NCI-H1930 (cell line): ENCODE data around the gene TEAD3.
"Not testable (repeated sequence)": the region's sequence is repeated elsewhere in the genome, so short reads cannot be mapped to it uniquely, and the experiment has no call there.

ENCODE experiments used
- DNase-seq, 2 experiments: peaks; one replicate each; lab custom pipeline; 2025; lab: John Stamatoyannopoulos, UW

TEAD3 gene

DNA sequence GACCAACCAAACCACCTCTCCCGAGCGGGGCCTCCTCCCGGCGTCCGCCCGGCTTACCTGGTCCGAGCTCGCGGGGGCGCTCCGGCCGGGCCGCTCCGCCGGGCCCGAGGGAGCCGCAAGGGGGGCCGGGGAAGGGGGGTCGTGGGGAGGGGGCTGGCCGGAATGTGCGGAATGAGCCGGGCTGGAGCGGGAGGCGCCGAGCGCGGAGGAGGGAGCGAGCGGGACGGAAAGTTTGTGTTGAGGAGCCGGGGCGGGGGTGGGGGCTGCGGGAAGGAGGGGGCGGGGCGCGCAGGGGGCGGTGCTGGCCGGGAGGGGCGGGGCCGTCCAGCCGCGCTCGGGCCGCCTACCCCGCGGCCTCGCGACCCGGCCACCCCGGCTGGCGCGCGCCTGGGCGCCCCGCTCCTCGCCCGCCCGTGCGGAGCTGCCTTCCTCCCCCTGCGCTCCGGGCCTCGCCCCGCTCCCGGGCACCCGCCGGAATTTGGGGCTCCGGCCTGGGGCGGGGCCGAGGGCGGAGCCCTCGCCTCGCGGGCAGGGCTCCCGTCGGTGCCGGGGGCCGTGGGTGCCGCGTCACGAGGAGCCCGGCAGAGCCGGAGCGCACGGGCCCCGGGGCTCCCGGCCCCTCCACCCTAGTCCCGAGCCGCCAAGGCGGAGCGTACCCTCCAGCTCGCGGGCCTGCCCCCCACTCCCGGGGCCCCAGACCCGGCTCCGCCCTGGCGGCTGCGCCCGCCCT, at the start of gene TEAD3:
Gene TEAD3 (minus strand): TSS at position 239 of the 730 bp plus-strand sequence.
- DNase-seq: peak in 1 of 2 experiments; percentile 23

DNA sequence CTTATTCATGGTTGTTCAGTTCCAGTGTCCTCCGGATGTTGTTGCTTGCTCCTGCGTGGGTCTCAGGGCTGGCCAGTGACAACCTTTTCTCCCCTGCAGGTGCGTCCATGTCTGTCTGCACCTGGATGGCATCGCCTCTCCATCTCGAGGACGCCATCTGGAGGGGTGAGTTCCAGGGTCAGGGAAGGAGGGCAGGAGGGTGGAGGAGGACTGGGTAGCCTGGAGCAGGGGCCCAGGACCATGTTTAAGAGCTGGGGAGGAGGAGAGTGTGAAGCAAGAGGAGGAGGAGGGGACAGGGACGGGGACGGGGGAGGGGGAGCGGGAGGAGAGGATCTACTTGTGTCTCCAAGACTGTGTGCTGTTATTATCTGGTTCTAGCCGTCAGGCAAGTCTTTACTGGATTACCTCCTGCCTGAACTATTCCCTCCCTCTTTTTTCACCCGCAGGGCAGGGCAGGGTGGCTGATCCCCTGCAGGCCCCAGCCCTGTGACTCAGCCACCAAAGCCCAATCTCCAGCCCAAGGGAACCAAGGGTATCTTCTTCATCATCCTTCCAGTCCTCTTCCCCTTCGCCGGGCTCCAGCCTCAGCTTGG, 48.0 kb upstream of the TEAD3 start:
- no peak for DNase-seq

GRCh38 chr6:35543459-35544193, 46.7 kb upstream of the TEAD3 start:
- no peak for DNase-seq

GRCh38 chr6:35541836-35542235, 45.0 kb upstream of the TEAD3 start:
- no peak for DNase-seq

- no peak for DNase-seq
Observed at GRCh38 chr6:35539223-35539622, 42.3 kb upstream of the TEAD3 start.

- DNase-seq: not testable (repeated sequence)
Observed at GRCh38 chr6:35535847-35536246, 39.0 kb upstream of the TEAD3 start.

- DNase-seq: no peak
Observed at GRCh38 chr6:35534407-35535170, 37.7 kb upstream of the TEAD3 start.

- DNase-seq: no peak
Observed at GRCh38 chr6:35533981-35534380, 37.1 kb upstream of the TEAD3 start.

GRCh38 chr6:35532126-35532525, 35.2 kb upstream of the TEAD3 start:
- DNase-seq: no peak

GRCh38 chr6:35524380-35525020, 27.6 kb upstream of the TEAD3 start:
- no peak for DNase-seq

GRCh38 chr6:35522660-35523658, 26.1 kb upstream of the TEAD3 start:
- DNase-seq: peak; percentile 28 to 54

DNA sequence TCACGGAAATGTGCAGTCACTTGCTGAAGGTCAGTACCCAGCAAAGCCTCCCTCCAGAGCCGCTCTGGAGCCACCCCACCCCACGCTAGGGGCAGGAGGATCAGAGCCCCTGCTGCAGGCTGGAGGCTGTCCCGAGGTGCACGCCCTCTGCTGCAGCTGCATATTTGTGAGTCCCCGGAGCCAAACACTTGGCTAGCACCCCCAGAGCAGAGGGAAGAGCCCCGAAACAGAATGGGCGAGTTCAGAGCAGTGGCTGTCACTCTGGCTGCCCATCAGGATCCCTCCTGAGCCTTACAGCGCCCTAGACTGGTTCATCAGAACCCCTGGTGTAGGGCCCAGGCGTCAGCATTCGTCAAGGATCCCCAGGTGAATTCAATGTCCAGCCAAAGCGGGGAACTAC, 25.3 kb upstream of the TEAD3 start:
- no peak for DNase-seq

GRCh38 chr6:35521235-35521634, 24.4 kb upstream of the TEAD3 start:
- no peak for DNase-seq

DNA sequence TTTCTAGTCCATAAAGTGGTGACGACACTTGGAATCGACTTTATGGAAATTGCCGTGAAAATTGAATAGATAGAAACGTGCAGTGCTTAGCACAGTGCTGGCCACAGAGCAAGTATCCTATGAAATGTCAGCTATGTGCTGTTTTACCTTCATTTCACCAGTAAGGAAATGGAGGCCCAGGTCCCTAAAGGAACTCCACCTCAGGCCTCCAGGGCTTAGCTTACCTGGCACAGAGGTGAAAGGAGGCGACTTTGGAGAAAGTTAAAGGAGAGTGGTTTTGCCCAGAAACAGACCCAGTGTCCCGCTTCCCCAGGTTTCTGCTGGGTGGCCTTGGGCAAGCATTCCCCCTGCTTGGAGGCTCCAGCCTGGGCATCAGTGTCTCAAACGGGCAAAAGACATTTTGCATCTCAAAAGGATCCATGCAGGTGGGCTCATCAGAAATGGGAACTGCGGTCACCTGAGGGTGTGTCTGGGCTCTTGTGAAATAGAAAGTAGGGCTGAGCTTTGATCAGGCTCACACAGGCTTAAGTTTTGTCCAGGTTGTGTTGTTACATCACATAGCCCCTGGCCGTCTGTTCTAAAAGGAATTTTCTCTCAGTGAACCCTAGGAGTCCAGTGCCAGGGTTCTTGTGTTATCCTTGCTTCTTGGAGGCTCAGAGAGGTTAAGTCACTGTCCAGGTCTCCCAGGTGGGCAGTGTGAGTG, 22.6 kb upstream of the TEAD3 start:
- DNase-seq: no peak

DNA sequence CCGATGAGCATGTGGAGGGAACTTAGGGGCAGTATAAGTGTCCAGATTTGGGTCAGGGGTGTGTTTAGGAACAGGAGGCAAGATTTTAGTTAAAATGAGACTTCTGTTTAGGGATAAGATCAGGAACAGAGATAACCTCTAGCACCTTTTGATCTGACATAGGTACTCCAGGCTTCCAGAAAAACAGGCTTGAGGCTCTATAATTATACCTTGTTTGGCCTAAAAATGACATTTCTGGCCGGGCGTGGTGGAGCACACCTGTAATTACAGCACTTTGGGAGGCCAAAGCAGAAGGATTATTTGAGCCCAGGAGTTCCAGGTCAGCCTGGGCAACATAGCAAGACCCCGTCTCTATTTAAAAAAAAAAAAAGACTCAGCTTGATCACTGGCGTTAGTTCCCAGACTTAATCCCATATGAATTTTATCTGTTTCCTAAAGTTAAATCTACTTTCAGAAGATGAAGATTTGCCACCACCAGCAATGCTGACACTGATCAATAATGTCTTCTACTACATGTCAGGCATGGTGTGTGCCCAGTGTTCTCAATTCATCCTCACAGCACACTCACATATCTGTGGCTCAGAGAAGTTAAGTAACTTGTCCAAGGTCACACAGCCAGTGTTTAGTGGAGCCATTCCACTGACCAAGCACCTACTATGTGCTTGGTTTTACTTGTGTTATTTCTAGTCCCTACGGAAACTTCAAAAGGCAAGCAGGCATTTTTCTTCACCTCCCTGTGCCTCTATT, 21.9 kb upstream of the TEAD3 start:
- DNase-seq: no peak

GRCh38 chr6:35517978-35518377, 21.1 kb upstream of the TEAD3 start:
- not testable (repeated sequence) for DNase-seq

DNA sequence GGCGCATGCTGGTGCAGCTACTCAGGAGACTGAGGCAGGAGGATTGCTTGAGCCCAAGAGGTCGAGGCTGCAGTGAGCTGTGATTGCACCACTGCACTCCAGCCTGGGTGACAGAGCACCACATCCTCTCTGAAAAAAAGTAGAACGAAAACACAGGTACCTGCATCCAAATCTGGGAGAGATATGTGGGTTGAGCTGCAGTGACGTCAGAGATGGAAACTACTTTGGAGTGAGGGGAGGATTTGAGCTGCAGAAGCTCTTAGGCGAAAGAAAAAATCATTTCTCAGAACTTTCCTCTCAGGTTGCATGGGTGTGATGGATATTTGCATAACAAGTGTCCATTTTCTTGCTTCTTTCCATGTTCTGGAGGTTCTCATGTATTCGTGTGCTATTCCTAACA, 19.8 kb upstream of the TEAD3 start:
- DNase-seq: no peak

DNA sequence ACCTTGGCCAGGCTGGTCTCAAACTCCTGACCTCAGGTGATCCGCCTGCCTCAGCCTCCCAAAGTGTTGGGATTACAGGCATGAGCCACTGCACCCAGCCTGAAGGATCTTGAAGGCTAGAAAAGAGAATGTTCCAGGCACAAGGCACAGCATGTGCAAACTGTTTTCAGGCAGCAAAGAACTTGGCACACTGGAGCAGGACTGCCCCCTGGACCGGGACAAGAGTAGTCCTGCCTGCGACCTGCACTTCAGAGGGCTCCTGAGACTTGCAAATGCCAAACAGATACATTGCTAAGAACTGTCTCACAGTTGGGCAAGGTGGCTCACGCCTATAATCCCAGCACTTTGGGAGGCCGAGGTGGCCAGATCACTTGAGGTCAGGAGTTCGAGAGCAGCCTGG, 19.1 kb upstream of the TEAD3 start:
- DNase-seq: not testable (repeated sequence)

DNA sequence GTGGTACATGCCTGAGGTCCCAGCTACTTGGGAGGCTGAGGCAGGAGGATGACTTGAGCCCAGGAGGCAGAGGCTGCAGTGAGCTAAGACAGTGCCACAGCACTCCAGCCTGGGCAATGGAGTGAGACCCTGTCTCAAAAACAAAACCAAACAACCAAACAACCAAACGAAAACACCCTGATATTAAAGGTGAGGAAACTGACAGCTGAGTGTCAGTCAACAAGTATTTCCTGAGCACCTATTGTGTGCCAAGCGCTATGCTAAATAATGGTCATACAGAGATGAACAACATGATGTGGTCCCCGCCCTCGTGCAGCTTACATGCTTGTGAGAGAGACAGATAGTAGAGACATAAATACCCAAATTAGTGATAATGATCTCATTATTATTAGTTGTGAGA, 17.7 kb upstream of the TEAD3 start:
- DNase-seq: no peak
